Karpas-422 (cell line): ENCODE data around the gene PLPP3. TPM values are rescaled to one million over a fixed set of nuclear protein-coding genes. Genes with fewer than 3 reads are reported as not detected.

Source experiments
- DNase-seq: peaks from one replicate; pipeline ENCODE4 v3.0.0-alpha.2; 2015
- H2AFZ ChIP-seq: fragments of 200-600 bp; sonication (generic); 2 replicates; pipeline ENCODE4 v1.6.1; 2014; ENCODE audit warnings: antibody characterized with exemption, low read length, mixed read lengths
- H3K27ac ChIP-seq: fragments of 200-600 bp; sonication (generic); 2 replicates; pipeline ENCODE4 v1.5.1; 2014; ENCODE audit warnings: mild to moderate bottlenecking, low read length, moderate library complexity
- H3K27me3 ChIP-seq: fragments of 200-600 bp; sonication (generic); 2 replicates; pipeline ENCODE4 v1.6.1; 2014; ENCODE audit warnings: low read length, mixed read lengths
- H3K36me3 ChIP-seq: fragments of 200-600 bp; sonication (generic); 2 replicates; pipeline ENCODE4 v1.6.1; 2014; ENCODE audit warnings: low read length, mixed read lengths; ENCODE audit not compliant: insufficient read depth
- H3K4me1 ChIP-seq: fragments of 200-600 bp; sonication (generic); 2 replicates; pipeline ENCODE4 v1.6.1; 2014; ENCODE audit warnings: mild to moderate bottlenecking, low read length, mixed read lengths
- H3K4me2 ChIP-seq: fragments of 200-600 bp; sonication (generic); 2 replicates; pipeline ENCODE4 v1.6.1; 2014; ENCODE audit warnings: low read length, low read depth, mild to moderate bottlenecking; ENCODE audit not compliant: poor library complexity, severe bottlenecking
- H3K4me3 ChIP-seq: fragments of 200-600 bp; sonication (generic); 2 replicates; pipeline ENCODE4 v1.5.1; 2014; ENCODE audit warnings: mild to moderate bottlenecking, antibody characterized with exemption, low read length, mixed read lengths
- H3K79me2 ChIP-seq: fragments of 200-600 bp; sonication (generic); 2 replicates; pipeline ENCODE4 v1.6.1; 2014; ENCODE audit warnings: mild to moderate bottlenecking, low read length, mixed read lengths
- H3K9ac ChIP-seq: fragments of 200-600 bp; sonication (generic); 2 replicates; pipeline ENCODE4 v1.6.0; 2014; ENCODE audit warnings: low read length
- H3K9me2 ChIP-seq: fragments of 200-600 bp; sonication (generic), shearing (Covaris generic); replicated peaks from 2 replicates; pipeline ENCODE4 v1.6.0; 2014; ENCODE audit warnings: mild to moderate bottlenecking, low read length, moderate library complexity; ENCODE audit not compliant: insufficient read depth
- H3K9me3 ChIP-seq: fragments of 300-700, 200-600 bp; sonication (generic); 2 replicates; pipeline ENCODE4 v1.6.1; 2014; ENCODE audit warnings: low read length, mixed read lengths
- H4K20me1 ChIP-seq: fragments of 200-600 bp; sonication (generic); 2 replicates; pipeline ENCODE4 v1.6.1; 2014; ENCODE audit warnings: mild to moderate bottlenecking, antibody characterized with exemption, low read length, low read depth; ENCODE audit not compliant: insufficient read depth
- total RNA-seq: library from RNA; depleted of rRNA; stranded (reverse); fragments of >200 nt; shearing (Covaris generic); gene quantifications from 2 replicates; pipeline ENCODE4 v1.2.3, GENCODE V29; 2014; ENCODE audit warnings: low replicate concordance

Gene PLPP3
- total RNA-seq, 1 experiment from 2014 or later: 11.3 TPM

DNA sequence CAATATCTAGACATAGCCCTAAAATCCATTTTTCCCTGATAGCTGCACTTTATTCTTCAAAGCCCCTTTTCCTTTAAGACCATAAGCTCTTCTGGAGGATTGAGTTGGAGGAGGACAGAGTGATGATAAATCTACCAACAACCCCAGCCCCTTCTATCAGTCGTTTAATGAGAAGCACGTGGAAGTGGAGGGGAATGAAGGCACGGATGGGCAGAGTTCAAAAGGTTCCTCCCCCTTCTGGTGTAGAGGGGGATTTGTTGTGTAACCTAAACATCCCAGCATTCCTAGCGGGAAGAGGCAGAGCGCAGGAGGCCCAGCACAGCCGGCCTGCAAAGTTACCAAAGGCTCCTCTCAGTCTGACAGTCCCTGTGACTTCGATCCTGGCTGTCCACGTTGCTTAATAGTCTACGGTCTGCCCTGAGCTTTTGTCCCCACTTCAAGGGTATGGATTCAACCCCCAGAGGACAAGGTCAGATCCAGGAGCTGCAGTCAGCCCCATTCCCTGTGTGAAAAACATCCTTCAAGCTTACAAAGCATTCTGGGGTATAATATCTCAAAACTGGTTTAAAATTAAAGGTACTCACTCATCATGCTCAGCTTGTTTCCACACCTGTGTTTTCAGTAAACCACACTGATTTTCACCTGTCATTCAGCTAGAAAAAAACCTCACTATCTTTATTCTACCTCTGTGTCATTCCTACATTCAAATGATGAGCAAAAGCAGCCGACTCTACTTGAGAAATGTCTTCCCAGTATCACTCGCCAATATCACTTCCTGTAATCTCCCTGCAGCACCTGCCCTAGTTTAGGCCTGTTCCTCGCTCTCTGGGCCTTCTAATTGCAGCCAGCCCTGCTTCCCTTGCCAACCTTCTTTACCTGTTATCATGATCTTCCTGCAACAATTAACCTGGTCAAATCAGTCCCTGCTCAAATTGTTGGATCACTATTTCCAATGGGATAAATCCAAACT lies 117.9 kb downstream of the PLPP3 start:
- Histone ChIP-seq H3K27me3 (no peaks in the 10 kb centered on the region), H3K9me3 (no peaks in the 10 kb centered on the region), H3K4me1 (no peaks in the 10 kb centered on the region), H3K79me2 (no peaks in the 10 kb centered on the region), H3K4me3 (no peak overlapping the region), H3K4me2 (no peak overlapping the region), H3K36me3 (no peaks in the 10 kb centered on the region), H4K20me1 (no peaks in the 10 kb centered on the region), H3K9ac (no peak overlapping the region), H3K9me2 (no peaks in the 10 kb centered on the region), H2AFZ (no peak overlapping the region), H3K27ac (no peak overlapping the region)
- no peak for DNase-seq

DNA sequence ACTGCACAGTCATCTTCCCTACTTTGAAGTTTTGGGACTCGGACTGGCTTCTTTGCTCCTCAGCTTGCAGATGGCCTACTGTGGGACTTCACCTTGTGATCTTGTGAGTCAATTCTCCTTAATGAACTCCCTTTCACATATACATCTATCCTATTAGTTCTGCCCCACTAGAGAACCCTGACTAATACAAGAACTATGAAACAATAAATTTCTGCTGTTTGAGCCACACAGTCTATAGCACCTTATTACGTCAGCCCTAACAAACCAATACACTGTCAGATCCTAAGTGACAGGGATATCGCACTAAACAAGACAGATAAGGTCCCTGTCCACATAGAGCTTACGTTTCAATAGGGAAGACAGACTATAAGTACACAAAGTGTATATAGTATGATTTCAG lies 120.1 kb downstream of the PLPP3 start:
- H3K27ac ChIP-seq: no peak overlapping the region
- no peaks in the 10 kb centered on the region for H4K20me1 ChIP-seq
- no peaks in the 10 kb centered on the region for H3K9me2 ChIP-seq
- no peaks in the 10 kb centered on the region for H3K79me2 ChIP-seq
- H3K36me3 ChIP-seq: no peaks in the 10 kb centered on the region
- no peak overlapping the region for H3K4me2 ChIP-seq
- H3K4me1 ChIP-seq: no peaks in the 10 kb centered on the region
- H3K4me3 ChIP-seq: no peak overlapping the region
- H3K9me3 ChIP-seq: no peaks in the 10 kb centered on the region
- DNase-seq: no peak
- H2AFZ ChIP-seq: no peak overlapping the region
- H3K9ac ChIP-seq: no peak overlapping the region
- no peaks in the 10 kb centered on the region for H3K27me3 ChIP-seq

DNA sequence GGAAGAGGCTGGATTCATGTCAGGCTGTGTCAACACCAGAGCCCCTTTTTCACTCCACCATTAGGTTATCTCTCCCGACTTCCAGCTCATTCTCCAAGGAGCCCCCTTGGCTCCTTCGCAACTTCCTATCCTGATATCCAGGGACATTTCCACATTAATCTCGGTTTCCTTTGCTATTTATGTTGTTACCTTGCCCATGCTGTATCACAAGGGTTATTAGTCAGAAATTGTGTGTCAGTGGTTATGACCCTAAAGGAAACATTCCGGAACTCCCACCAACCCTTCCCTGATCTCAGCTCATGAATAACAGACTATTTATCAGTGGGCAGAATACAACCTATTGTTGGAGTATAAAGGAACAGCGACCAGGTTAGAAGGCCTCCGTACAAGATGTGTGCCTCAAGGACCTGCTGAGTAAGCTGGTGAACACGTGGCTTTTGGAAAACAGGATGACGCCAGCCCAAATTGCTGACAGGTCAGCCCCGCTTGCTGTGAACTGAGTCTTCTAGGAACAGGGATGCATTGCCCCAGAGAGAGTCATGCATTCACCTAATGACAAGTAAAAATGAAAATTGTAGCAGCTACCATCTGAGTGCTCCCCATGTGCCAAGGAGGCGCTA lies 121.5 kb downstream of the PLPP3 start:
- DNase-seq: no peak
- no peaks in the 10 kb centered on the region for H3K79me2 ChIP-seq
- H3K27me3 ChIP-seq: no peaks in the 10 kb centered on the region
- H3K27ac ChIP-seq: no peak overlapping the region
- no peaks in the 10 kb centered on the region for H4K20me1 ChIP-seq
- H3K9ac ChIP-seq: no peak overlapping the region
- no peaks in the 10 kb centered on the region for H3K36me3 ChIP-seq
- H3K9me2 ChIP-seq: no peaks in the 10 kb centered on the region
- H2AFZ ChIP-seq: no peak overlapping the region
- no peak overlapping the region for H3K4me3 ChIP-seq
- H3K9me3 ChIP-seq: no peaks in the 10 kb centered on the region
- no peak overlapping the region for H3K4me2 ChIP-seq
- no peaks in the 10 kb centered on the region for H3K4me1 ChIP-seq

GRCh38 chr1:56456435-56457101 lies 122.8 kb downstream of the PLPP3 start:
- Histone ChIP-seq H4K20me1 (no peaks in the 10 kb centered on the region), H3K4me2 (no peak overlapping the region), H2AFZ (no peak overlapping the region), H3K36me3 (no peaks in the 10 kb centered on the region), H3K4me1 (no peaks in the 10 kb centered on the region), H3K9me2 (no peaks in the 10 kb centered on the region), H3K79me2 (no peaks in the 10 kb centered on the region), H3K27me3 (no peaks in the 10 kb centered on the region), H3K9me3 (no peaks in the 10 kb centered on the region), H3K9ac (no peak overlapping the region), H3K27ac (no peak overlapping the region), H3K4me3 (no peak overlapping the region)
- no peak for DNase-seq

- DNase-seq: no peak
These were observed 125.8 kb downstream of the PLPP3 start for GRCh38 chr1:56453417-56454078.

GRCh38 chr1:56453016-56453415 lies 126.3 kb downstream of the PLPP3 start:
- Histone ChIP-seq H3K9me3 (no peaks in the 10 kb centered on the region), H4K20me1 (no peaks in the 10 kb centered on the region), H2AFZ (no peak overlapping the region), H3K4me3 (no peak overlapping the region), H3K9me2 (no peaks in the 10 kb centered on the region), H3K9ac (no peak overlapping the region), H3K79me2 (no peaks in the 10 kb centered on the region), H3K4me2 (no peak overlapping the region), H3K27ac (no peak overlapping the region), H3K36me3 (no peaks in the 10 kb centered on the region), H3K4me1 (no peaks in the 10 kb centered on the region), H3K27me3 (no peaks in the 10 kb centered on the region)
- DNase-seq: no peak

More at GRCh38 chr1:56453417-56454078, 125.8 kb downstream of the PLPP3 start:
- Histone ChIP-seq H3K27me3 (no peaks in the 10 kb centered on the region), H3K9me3 (no peaks in the 10 kb centered on the region), H2AFZ (no peak overlapping the region), H3K4me2 (no peak overlapping the region), H3K27ac (no peak overlapping the region), H3K4me3 (no peak overlapping the region), H4K20me1 (no peaks in the 10 kb centered on the region), H3K4me1 (no peaks in the 10 kb centered on the region), H3K79me2 (no peaks in the 10 kb centered on the region), H3K9me2 (no peaks in the 10 kb centered on the region), H3K9ac (no peak overlapping the region), H3K36me3 (no peaks in the 10 kb centered on the region)

GRCh38 chr1:56452027-56453011 lies 127.0 kb downstream of the PLPP3 start:
- Histone ChIP-seq H3K9me2 (no peaks in the 10 kb centered on the region), H3K4me2 (no peak overlapping the region), H3K4me3 (no peak overlapping the region), H3K9me3 (no peaks in the 10 kb centered on the region), H4K20me1 (no peaks in the 10 kb centered on the region), H3K36me3 (no peaks in the 10 kb centered on the region), H3K4me1 (no peaks in the 10 kb centered on the region), H2AFZ (no peak overlapping the region), H3K79me2 (no peaks in the 10 kb centered on the region), H3K27me3 (no peaks in the 10 kb centered on the region), H3K27ac (no peak overlapping the region), H3K9ac (no peak overlapping the region)
- no peak for DNase-seq
